K562 (cell line): Measurements from ENCODE around the gene LCP2. TPM values are rescaled to one million over a fixed set of nuclear protein-coding genes. Genes with fewer than 3 reads are reported as not detected.
A peak's percentile ranks its signal among the peaks of the same experiment; 100 is the strongest.

Experiments used
- ATAC-seq: fragments of 200-7000 bp; cut with Tn5 transposase; 3 replicates; pipeline ENCODE4 v1.9.1; 2020; ENCODE audit warnings: moderate library complexity
- BruUV-seq: library from RNA; stranded (reverse); fragments of 400-500 nt; replicated peaks from 2 replicates; lab custom pipeline; 2021; lab: Mats Ljungman, UMichigan
- CTCF ChIA-PET: fragments of 300-600 bp; formaldehyde crosslinking; extraction: SDS; loops from one replicate; lab custom pipeline; 2021; ENCODE audit warnings: low intra/inter-chr PET ratio; lab: Yijun Ruan, JAX
- POLR2A ChIA-PET: fragments of 300-600, 350-650 bp; sonication (Branson Sonifier 250); formaldehyde crosslinking; extraction: SDS; loops from one replicate; lab custom pipeline; 2021; ENCODE audit warnings: antibody characterized with exemption, inconsistent platforms; lab: Yijun Ruan, JAX
- DNase-seq, 4 experiments: peaks; one replicate each; pipeline versions ENCODE4 v3.0.0 to v3.0.0-alpha.2; 2011 to 2018; ENCODE audit warnings: low spot score in 3 of 4, mixed read lengths in 3 of 4; ENCODE audit errors: extremely low read depth in 1 of 4
- FAIRE-seq: peaks from 2 replicates; lab custom pipeline; 2011; peaks lifted over from hg19 to GRCh38; lab: Jason Lieb, UNC
- H2AFZ ChIP-seq: 2 replicates; pipeline ENCODE4 v1.6.0; 2011; ENCODE audit warnings: low read depth, low read length, control low read depth, inconsistent platforms
- H3K27ac ChIP-seq: fragments of 200-600 bp; 3 replicates; pipeline ENCODE4 v1.8.0; 2011; ENCODE audit warnings: low read depth, mild to moderate bottlenecking, control low read depth, inconsistent platforms, low read length, moderate library complexity, mixed read lengths; ENCODE audit errors: extremely low read depth
- H3K27me3 ChIP-seq, 2 experiments: fragments of 300-600 bp in 1 of 2; 2 replicates in 1 of 2; 3 replicates in 1 of 2; pipeline versions ENCODE4 v1.6.0 to v1.8.0; 2011; ENCODE audit warnings: inconsistent platforms in 2 of 2, low read length in 2 of 2, mild to moderate bottlenecking in 1 of 2, mixed read lengths in 1 of 2, moderate library complexity in 1 of 2; ENCODE audit not compliant: control insufficient read depth in 2 of 2, insufficient read depth in 2 of 2
- H3K36me3 ChIP-seq: fragments of 300-600 bp; 3 replicates; pipeline ENCODE4 v1.8.0; 2011; ENCODE audit warnings: mild to moderate bottlenecking, low read length, inconsistent platforms; ENCODE audit not compliant: control insufficient read depth, insufficient read depth
- H3K4me1 ChIP-seq, 2 experiments: fragments of 200-600 bp in 1 of 2; replicated peaks in 1 of 2; 2 replicates in 1 of 2; 3 replicates in 1 of 2; pipeline versions ENCODE4 v1.5.1 to v1.8.0; 2011; ENCODE audit warnings: inconsistent platforms in 2 of 2, low read length in 2 of 2, mild to moderate bottlenecking in 1 of 2, mixed read lengths in 1 of 2, moderate library complexity in 1 of 2; ENCODE audit not compliant: control insufficient read depth in 2 of 2, insufficient read depth in 2 of 2
- H3K4me2 ChIP-seq: 2 replicates; pipeline ENCODE4 v1.6.1; 2011; ENCODE audit warnings: low read length, control low read depth, inconsistent platforms, mixed read lengths; ENCODE audit not compliant: insufficient read depth
- H3K4me3 ChIP-seq: fragments of 200-600 bp; sonication (generic), shearing (Covaris generic); 2 replicates; pipeline ENCODE4 v1.5.1; 2016; ENCODE audit warnings: control low read depth, inconsistent platforms
- H3K79me2 ChIP-seq: fragments of 200-600 bp; 3 replicates; pipeline ENCODE4 v1.8.0; 2011; ENCODE audit warnings: low read length, inconsistent platforms; ENCODE audit not compliant: control insufficient read depth, insufficient read depth
- H3K9ac ChIP-seq, 2 experiments: 2 replicates each; pipeline versions ENCODE4 v1.6.0 to v1.6.1; 2011; ENCODE audit warnings: low read depth in 2 of 2, low read length in 2 of 2, control low read depth in 1 of 2, inconsistent platforms in 1 of 2, mild to moderate bottlenecking in 1 of 2, mixed read lengths in 1 of 2; ENCODE audit not compliant: insufficient read depth in 1 of 2
- H3K9me1 ChIP-seq: one replicate; pipeline ENCODE4 v1.6.0; 2011; ENCODE audit warnings: inconsistent platforms, mild to moderate bottlenecking, low read length, moderate library complexity; ENCODE audit not compliant: control insufficient read depth, insufficient read depth
- H3K9me3 ChIP-seq: replicated peaks from 2 replicates; pipeline ENCODE4 v1.5.1; 2011; ENCODE audit warnings: low read depth, low read length, inconsistent platforms; ENCODE audit not compliant: control insufficient read depth, insufficient read depth
- H4K20me1 ChIP-seq: replicated peaks from 2 replicates; pipeline ENCODE4 v1.6.1; 2011; ENCODE audit warnings: low read length, inconsistent platforms, mixed read lengths; ENCODE audit not compliant: control insufficient read depth, insufficient read depth
- CTCF ChIP-seq, 3 experiments: IDR thresholded peaks in 2 of 3; conservative IDR thresholded peaks in 1 of 3; 2 replicates each; pipeline ENCODE4 v1.5.1; 2011 to 2012; ENCODE audit warnings: low read length in 3 of 3, mild to moderate bottlenecking in 3 of 3, control low read depth in 2 of 3, improper control_type of control experiment in 1 of 3, inconsistent platforms in 1 of 3, low read depth in 1 of 3, mixed read lengths in 1 of 3, moderate library complexity in 1 of 3; ENCODE audit not compliant: insufficient read depth in 2 of 3
- NR4A1 ChIP-seq, 2 experiments: fragments of 250-450 bp in 1 of 2; fragments of 450-650 bp in 1 of 2; sonication (Bioruptor Pico) in 1 of 2; IDR thresholded peaks; 2 replicates each; pipeline versions ENCODE4 v1.4.0 to v1.6.1; 2016 to 2020; ENCODE audit warnings: mild to moderate bottlenecking in 2 of 2, missing compliant biosample characterization in 1 of 2, missing genetic modification characterization in 1 of 2, moderate library complexity in 1 of 2
- RAD21 ChIP-seq, 2 experiments: fragments of 250-450 bp in 1 of 2; fragments of 450-650 bp in 1 of 2; sonication (Bioruptor Pico) in 1 of 2; formaldehyde crosslinking in 1 of 2; IDR thresholded peaks in 1 of 2; conservative IDR thresholded peaks in 1 of 2; 2 replicates each; pipeline versions ENCODE4 v1.4.0 to v1.8.0; 2020 to 2022; ENCODE audit warnings: mild to moderate bottlenecking in 2 of 2, moderate library complexity in 1 of 2
- WGBS: fragments of 100-300 bp; shearing (Covaris generic); methylation state at CpG from one replicate; pipeline ENCODE4 v1.1.6; 2016; ENCODE audit warnings: low coverage, mixed read lengths; ENCODE audit not compliant: insufficient coverage; ENCODE audit errors: missing lambda C conversion rate; 5-methylcytosine and 5-hydroxymethylcytosine counted together
- in situ Hi-C: fragments of 300-500 bp; cut with MboI; formaldehyde crosslinking; loops from 4 replicates; pipeline ENCODE4 v1.15.0; 2018; ENCODE audit warnings: inconsistent platforms, mixed read lengths
- intact Hi-C: fragments of 100-400 bp; cut with micrococcal nuclease; formaldehyde crosslinking; loops from 2 replicates; pipeline ENCODE4 v1.14.2; 2022
- polyA plus RNA-seq, 8 experiments: library from polyadenylated mRNA; depleted of rRNA in 4 of 8; stranded (reverse) in 5 of 8; unstranded in 3 of 8; fragments of >200 nt; fragmentation: Nextera tagmentation in 2 of 8; fragmentation: Illumina TruSeq in 1 of 8; extraction: Ambion mirVana in 2 of 8; extraction: Trizol in 1 of 8; gene quantifications; 2 replicates each; pipeline versions ENCODE4 v1.2.1 to v1.2.3, GENCODE V29; 2011 to 2014; ENCODE audit warnings: inconsistent platforms in 1 of 8, missing spikeins in 1 of 8
- total RNA-seq, 7 experiments: library from RNA; depleted of rRNA in 6 of 7; stranded (reverse); fragments of >200 nt in 6 of 7; fragmentation: Illumina TruSeq in 2 of 7; extraction: Trizol in 2 of 7; gene quantifications; 2 replicates each; pipeline versions ENCODE4 v1.2.1 to v1.2.3, GENCODE V29; 2011 to 2021; ENCODE audit warnings: low replicate concordance in 1 of 7

Gene LCP2
- total and polyA plus RNA-seq, 9 of the 15 experiments (the other 6 are each of a cell fraction or from before 2014, with no cell fraction given): 4.0 to 31.3 (median 14.6) TPM

- H3K27me3 ChIP-seq: no peaks in the 10 kb centered on the region
- POLR2A ChIA-PET: interaction anchor here (0.6 kb wide), 1 partner anchor 387 kb away, joined by 3 read pairs; no protein-coding TSS in a partner anchor
- no peak overlapping the region for H3K27ac ChIP-seq
- peaks cover 0 to 11% of the 10 kb centered on the region in 2 experiments; a peak in 1 of 5 replicates for H3K4me1 ChIP-seq
- H3K79me2 ChIP-seq: no peaks in the 10 kb centered on the region
- CTCF ChIA-PET: no interaction called here
- TF ChIP-seq CTCF (IDR thresholded peaks at IDR 0.05 in 2 of 3, conservative IDR thresholded peaks at IDR 0.05 in 1 of 3; ENCODE audit: insufficient read depth in 2 of 3, low read depth in 1 of 3, low read length in 3 of 3): peak in 2 of 3 experiments; percentile 11 to 28; a peak in 2 of 6 replicates
- no peak for TF ChIP-seq NR4A1 (CRISPR knock-in tag; IDR thresholded peaks at IDR 0.05)
- no peak for TF ChIP-seq NR4A1 (tag; IDR thresholded peaks at IDR 0.05)
- peak in 1 of 2 experiments; percentile 24; a peak in 1 of 4 replicates for TF ChIP-seq RAD21 (CRISPR knock-in tag; conservative IDR thresholded peaks at IDR 0.05 in 1 of 2, IDR thresholded peaks at IDR 0.05 in 1 of 2)
- H3K4me3 ChIP-seq: no peak overlapping the region; the same call in 1 of the 2 replicates
- no peak overlapping the region for H3K9ac ChIP-seq
- intact Hi-C loops: no loop called here
- in situ Hi-C loops: no loop called here
- no TSS peak for BruUV-seq
- no peaks in the 10 kb centered on the region for H3K9me3 ChIP-seq
- WGBS: 38% methylated on average over 18 of the region's 18 CpGs
- H4K20me1 ChIP-seq: no peaks in the 10 kb centered on the region
- H2AFZ ChIP-seq: peak overlapping the region; percentile 51
- FAIRE-seq: no peak
- no peaks in the 10 kb centered on the region for H3K36me3 ChIP-seq
- no peaks in the 10 kb centered on the region for H3K9me1 ChIP-seq
- peak; percentile 65 for ATAC-seq
- no peak for DNase-seq
- peak overlapping the region; percentile 10; the same call in 1 of the 2 replicates for H3K4me2 ChIP-seq
Measured at GRCh38 chr5:170233358-170233892, 64.2 kb downstream of the LCP2 start.
